Naive thymus-derived CD8-positive, alpha-beta T cell (primary cell): ENCODE measurements around the gene FARP1. TPM values are rescaled to one million over a fixed set of nuclear protein-coding genes. Genes with fewer than 3 reads are reported as not detected.

Experiments
- ATAC-seq, 2 donors: fragments of 150-1000 bp; cut with Tn5 transposase in 1 of 2; sonication (Bioruptor Pico), chemical (Tn5 transposase) in 1 of 2; 1 replicate in 1 of 2; 2 replicates in 1 of 2; pipeline ENCODE4 v1.10.0; 2021; ENCODE audit warnings: mild to moderate bottlenecking in 2 of 2, moderate library complexity in 2 of 2
- POLR2A ChIA-PET: fragments of 350-600 bp; sonication (Branson Sonifier 250); formaldehyde crosslinking; loops from one replicate; lab custom pipeline; 2021; ENCODE audit warnings: antibody characterized with exemption; lab: Charles Lee
- DNase-seq, 10 donors: peaks; one replicate each; pipeline versions ENCODE4 v3.0.0 to v3.0.0-alpha.2; 2020 to 2022
- H3K27ac Mint-ChIP-seq, 10 donors: one replicate each; pipeline ENCODE4 v1.8.0; 2020 to 2022; ENCODE audit warnings: mild to moderate bottlenecking in 10 of 10, mixed read lengths in 10 of 10, moderate library complexity in 4 of 10, inconsistent platforms in 1 of 10
- H3K27me3 Mint-ChIP-seq, 5 donors: one replicate each; pipeline ENCODE4 v1.8.0; 2021 to 2022; ENCODE audit warnings: mixed read lengths in 5 of 5
- H3K36me3 Mint-ChIP-seq, 3 donors: one replicate each; pipeline ENCODE4 v1.8.0; 2020 to 2022; ENCODE audit warnings: mixed read lengths in 3 of 3, mild to moderate bottlenecking in 2 of 3, inconsistent platforms in 1 of 3
- H3K4me1 Mint-ChIP-seq, 4 donors: one replicate each; pipeline ENCODE4 v1.8.0; 2021 to 2022; ENCODE audit warnings: mixed read lengths in 4 of 4
- H3K4me3 Mint-ChIP-seq, 10 donors: one replicate each; pipeline ENCODE4 v1.8.0; 2020 to 2022; ENCODE audit warnings: mild to moderate bottlenecking in 10 of 10, mixed read lengths in 10 of 10, moderate library complexity in 6 of 10, inconsistent platforms in 1 of 10
- H3K9me3 Mint-ChIP-seq, 9 donors: one replicate each; pipeline ENCODE4 v1.8.0; 2020 to 2022; ENCODE audit warnings: mixed read lengths in 9 of 9, mild to moderate bottlenecking in 3 of 9, inconsistent platforms in 1 of 9, moderate library complexity in 1 of 9
- polyA plus RNA-seq, 3 donors: library from polyadenylated mRNA; unstranded; fragments of 300-500 nt; fragmentation: Illumina TruSeq; gene quantifications; one replicate each; pipeline ENCODE4 v1.2.3, GENCODE V29; 2021
- total RNA-seq, 8 experiments: library from RNA in 2 of 8; stranded (reverse) in 2 of 8; gene quantifications; one replicate each; pipeline ENCODE4 v1.2.3 and lab custom pipeline; 2021 to 2026

Gene FARP1
- total and polyA plus RNA-seq, 5 experiments from 2014 or later, result 0.03 to 0.55 (median 0.22) TPM

DNA sequence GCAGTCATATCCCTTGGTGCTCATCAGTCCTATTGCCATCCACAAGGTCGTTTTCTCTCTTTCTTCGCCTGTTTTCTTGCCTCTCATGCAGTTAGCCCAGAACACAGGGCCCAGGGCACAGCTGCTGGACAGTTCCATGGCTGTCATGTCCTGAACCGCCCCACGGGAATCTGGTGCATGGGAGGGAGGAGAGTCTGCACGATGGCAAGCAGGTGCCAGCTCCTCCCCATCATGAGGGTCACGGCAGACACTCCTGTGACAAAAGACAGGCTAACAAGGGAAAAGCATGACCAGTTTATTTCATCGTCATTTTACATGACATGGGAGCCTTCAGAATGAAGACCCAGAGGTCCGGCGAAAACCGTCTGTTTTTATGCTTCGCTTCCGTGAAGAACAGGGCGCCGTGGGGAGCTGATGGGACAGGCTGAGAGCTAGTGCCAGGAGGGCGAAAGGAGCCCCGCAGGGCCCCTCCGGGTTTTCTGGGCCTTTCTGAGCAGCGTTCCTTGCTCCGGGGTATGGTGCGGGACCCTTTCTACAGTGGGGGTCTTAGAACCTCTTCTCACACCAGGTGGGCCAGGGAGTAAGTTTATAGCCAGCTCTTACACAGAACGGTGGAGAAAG is 298.3 kb downstream of the FARP1 start:
- Mint-ChIP-seq H3K4me1 (peaks cover 7 to 15% (median 12%) of the 10 kb centered on the region in 4 donors), H3K9me3 (no peaks in the 10 kb centered on the region), H3K27me3 (peaks cover 0 to 2% (median 0%) of the 10 kb centered on the region in 5 donors), H3K4me3 (no peak overlapping the region), H3K36me3 (no peaks in the 10 kb centered on the region), H3K27ac (peak overlapping the region in 1 of 10 donors; percentile 16)
- no peak for DNase-seq
- no peak for ATAC-seq
- POLR2A ChIA-PET, result interaction anchor here (0.6 kb wide), 1 partner anchor 175 kb away, joined by 5 read pairs; no protein-coding TSS in a partner anchor

- H3K27me3 Mint-ChIP-seq, result no peaks in the 10 kb centered on the region
- no peak overlapping the region for H3K27ac Mint-ChIP-seq
- H3K9me3 Mint-ChIP-seq, result no peaks in the 10 kb centered on the region
- H3K36me3 Mint-ChIP-seq, result peaks cover 0 to 6% (median 0%) of the 10 kb centered on the region in 3 donors
- peaks cover 7 to 17% (median 12%) of the 10 kb centered on the region in 4 donors for H3K4me1 Mint-ChIP-seq
- DNase-seq (no peak), ATAC-seq (no peak)
- POLR2A ChIA-PET, result no interaction called here
- no peak overlapping the region for H3K4me3 Mint-ChIP-seq
Measured at GRCh38 chr13:98442391-98443230, 299.7 kb downstream of the FARP1 start.

GRCh38 chr13:98443329-98443728 is 300.4 kb downstream of the FARP1 start:
- Mint-ChIP-seq H3K9me3 (no peaks in the 10 kb centered on the region), H3K36me3 (peaks cover 0 to 10% (median 0%) of the 10 kb centered on the region in 3 donors), H3K4me1 (peaks cover 7 to 17% (median 12%) of the 10 kb centered on the region in 4 donors), H3K27me3 (no peaks in the 10 kb centered on the region), H3K4me3 (peak overlapping the region in 1 of 10 donors; percentile 1), H3K27ac (peak overlapping the region in 3 of 10 donors; percentile 49 to 68 (median 65))
- ATAC-seq, result no peak
- POLR2A ChIA-PET, result no interaction called here
- DNase-seq, result no peak

GRCh38 chr13:98443800-98444325 is 301.0 kb downstream of the FARP1 start:
- no peaks in the 10 kb centered on the region for H3K27me3 Mint-ChIP-seq
- H3K4me3 Mint-ChIP-seq, result peak overlapping the region in 2 of 10 donors; percentile 1 to 54
- POLR2A ChIA-PET, result interaction anchor here (1.8 kb wide), 1 partner anchor 17 kb away, joined by 4 read pairs; no protein-coding TSS in a partner anchor
- peaks cover 7 to 17% (median 12%) of the 10 kb centered on the region in 4 donors for H3K4me1 Mint-ChIP-seq
- H3K36me3 Mint-ChIP-seq, result peaks cover 0 to 10% (median 0%) of the 10 kb centered on the region in 3 donors
- ATAC-seq (no peak), DNase-seq (no peak)
- H3K9me3 Mint-ChIP-seq, result no peaks in the 10 kb centered on the region
- H3K27ac Mint-ChIP-seq, result peak overlapping the region in 6 of 10 donors; percentile 65 to 91 (median 70)

DNA sequence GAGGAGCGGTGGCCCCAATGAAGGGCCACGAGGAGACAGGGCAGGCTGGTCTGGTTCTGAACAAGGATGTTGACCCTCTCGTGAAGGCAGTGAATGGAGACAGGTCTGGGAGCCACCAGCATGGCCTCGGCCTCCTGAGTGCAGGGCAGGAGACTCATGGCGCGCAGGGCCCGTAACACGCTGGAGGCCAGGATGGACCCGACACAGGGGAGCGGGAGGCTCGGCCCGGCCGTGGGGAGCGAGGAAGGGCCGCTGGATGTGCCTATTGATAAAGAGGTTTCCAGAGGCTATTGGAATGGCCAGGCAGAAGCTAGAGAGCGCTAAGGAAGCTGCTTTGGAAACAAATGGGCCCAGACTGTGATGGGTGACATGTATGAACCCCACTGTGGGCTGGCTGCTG is 301.5 kb downstream of the FARP1 start:
- Mint-ChIP-seq H3K4me1 (peaks cover 7 to 18% (median 13%) of the 10 kb centered on the region in 4 donors), H3K36me3 (peaks cover 0 to 13% (median 0%) of the 10 kb centered on the region in 3 donors), H3K4me3 (peak overlapping the region in 1 of 10 donors; percentile 54), H3K27ac (peak overlapping the region in 5 of 10 donors; percentile 68 to 91 (median 72)), H3K9me3 (no peaks in the 10 kb centered on the region), H3K27me3 (no peaks in the 10 kb centered on the region)
- POLR2A ChIA-PET, result interaction anchor here (1.8 kb wide), 1 partner anchor 17 kb away, joined by 4 read pairs; no protein-coding TSS in a partner anchor
- ATAC-seq (no peak), DNase-seq (no peak)

DNA sequence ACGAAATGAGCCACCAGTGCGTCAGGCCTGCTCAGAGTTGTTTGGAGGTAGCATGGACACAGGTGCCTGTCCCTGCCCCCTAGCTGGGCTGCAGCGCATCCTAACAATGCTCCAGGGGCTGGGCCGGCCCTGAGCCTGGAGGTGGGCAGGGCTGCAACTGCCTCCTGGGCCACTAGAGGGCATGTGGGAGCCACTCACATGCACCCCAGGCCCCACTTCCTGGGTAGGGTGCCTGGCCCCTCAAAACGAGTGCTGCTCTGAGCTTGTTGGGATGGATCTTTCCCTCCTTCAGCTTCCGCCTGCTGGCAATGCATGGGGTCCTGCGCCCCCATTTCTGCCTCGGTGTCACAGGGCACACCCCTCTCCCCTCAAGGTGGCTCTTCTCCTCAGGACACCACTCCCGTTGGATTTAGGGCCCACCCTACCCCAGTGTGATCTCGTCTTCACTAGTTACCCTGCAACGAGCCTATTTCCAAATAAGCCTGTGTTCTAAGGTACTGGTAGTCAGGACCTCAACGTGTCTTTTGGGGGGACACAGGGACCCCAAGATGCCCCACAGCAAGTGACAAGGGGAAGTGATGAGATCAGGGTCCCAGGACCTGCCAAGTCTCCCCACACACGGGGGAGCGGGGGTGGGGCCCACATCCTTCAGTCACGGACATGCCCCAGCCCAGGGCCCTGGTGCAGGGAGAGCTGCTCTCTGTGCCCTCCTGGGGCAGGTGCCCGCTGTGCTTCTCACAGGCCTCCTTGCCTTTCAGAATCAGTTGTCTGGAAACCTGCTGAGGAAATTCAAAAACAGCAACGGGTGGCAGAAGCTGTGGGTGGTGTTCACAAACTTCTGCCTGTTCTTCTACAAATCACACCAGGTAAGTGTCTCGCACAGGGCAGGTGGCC is 302.7 kb downstream of the FARP1 start:
- H3K9me3 Mint-ChIP-seq, result no peaks in the 10 kb centered on the region
- H3K27ac Mint-ChIP-seq, result peak overlapping the region; percentile 49 to 94 (median 86)
- no peaks in the 10 kb centered on the region for H3K27me3 Mint-ChIP-seq
- peak; percentile 96 to 98 for ATAC-seq
- H3K36me3 Mint-ChIP-seq, result peaks cover 0 to 14% (median 0%) of the 10 kb centered on the region in 3 donors
- POLR2A ChIA-PET, result interaction anchor here (0.6 to 1.8 kb wide), 6 partner anchors 11 to 207 kb away, joined by 3 to 11 read pairs (median 5); partner anchors contain the start of gene STK24
- peak overlapping the region; percentile 22 to 86 (median 60) for H3K4me3 Mint-ChIP-seq
- peaks cover 7 to 24% (median 14%) of the 10 kb centered on the region in 4 donors for H3K4me1 Mint-ChIP-seq
- peak; percentile 63 to 85 (median 78) for DNase-seq

DNA sequence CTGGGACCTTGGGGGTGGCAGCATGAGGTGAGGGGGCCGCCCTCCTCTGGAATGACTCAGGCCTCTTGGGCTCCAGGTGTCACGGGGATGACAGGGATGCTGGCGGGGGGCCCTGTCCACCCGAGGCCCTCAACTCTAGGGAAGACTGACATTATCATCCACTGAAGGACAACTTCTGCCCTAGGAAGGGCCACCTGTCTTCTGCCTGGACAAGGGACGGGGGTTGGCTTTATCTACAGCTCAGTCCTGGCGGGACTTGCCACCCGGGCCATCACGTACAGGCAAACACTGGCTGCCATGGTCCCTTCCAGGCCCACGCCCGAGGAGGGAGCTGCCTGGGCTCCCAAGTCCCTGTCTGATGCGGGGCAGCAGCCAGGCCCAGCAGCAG is 303.3 kb downstream of the FARP1 start:
- Mint-ChIP-seq H3K9me3 (no peaks in the 10 kb centered on the region), H3K27me3 (no peaks in the 10 kb centered on the region), H3K27ac (peak overlapping the region in 9 of 10 donors; percentile 4 to 94 (median 52)), H3K4me1 (peaks cover 11 to 30% (median 21%) of the 10 kb centered on the region in 4 donors), H3K36me3 (peaks cover 0 to 15% (median 0%) of the 10 kb centered on the region in 3 donors), H3K4me3 (no peak overlapping the region)
- POLR2A ChIA-PET, result interaction anchor here (0.6 to 1.0 kb wide), 2 partner anchors 116 to 124 kb away, joined by 3 to 6 read pairs; no protein-coding TSS in a partner anchor
- DNase-seq (no peak), ATAC-seq (no peak)

DNA sequence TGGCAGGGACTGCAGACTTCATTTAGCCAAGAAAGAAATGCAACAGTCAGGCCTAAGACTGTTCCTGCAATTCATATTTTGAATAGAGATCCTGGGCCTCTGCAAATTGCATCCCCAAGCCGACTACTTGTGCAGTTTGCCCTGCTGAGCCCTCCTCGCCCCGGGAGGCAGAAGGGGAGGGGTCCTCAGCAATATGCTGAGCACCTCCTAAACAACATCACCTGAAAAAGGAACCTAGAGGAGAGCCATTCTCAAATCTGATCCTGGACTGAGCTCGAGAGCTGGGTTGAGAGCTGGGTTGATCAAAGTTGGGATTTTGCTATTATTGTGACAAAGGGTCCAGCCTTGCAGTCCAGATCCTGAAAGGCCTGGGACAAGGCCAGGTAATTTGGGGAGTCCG is 304.2 kb downstream of the FARP1 start:
- POLR2A ChIA-PET, result no interaction called here

DNA sequence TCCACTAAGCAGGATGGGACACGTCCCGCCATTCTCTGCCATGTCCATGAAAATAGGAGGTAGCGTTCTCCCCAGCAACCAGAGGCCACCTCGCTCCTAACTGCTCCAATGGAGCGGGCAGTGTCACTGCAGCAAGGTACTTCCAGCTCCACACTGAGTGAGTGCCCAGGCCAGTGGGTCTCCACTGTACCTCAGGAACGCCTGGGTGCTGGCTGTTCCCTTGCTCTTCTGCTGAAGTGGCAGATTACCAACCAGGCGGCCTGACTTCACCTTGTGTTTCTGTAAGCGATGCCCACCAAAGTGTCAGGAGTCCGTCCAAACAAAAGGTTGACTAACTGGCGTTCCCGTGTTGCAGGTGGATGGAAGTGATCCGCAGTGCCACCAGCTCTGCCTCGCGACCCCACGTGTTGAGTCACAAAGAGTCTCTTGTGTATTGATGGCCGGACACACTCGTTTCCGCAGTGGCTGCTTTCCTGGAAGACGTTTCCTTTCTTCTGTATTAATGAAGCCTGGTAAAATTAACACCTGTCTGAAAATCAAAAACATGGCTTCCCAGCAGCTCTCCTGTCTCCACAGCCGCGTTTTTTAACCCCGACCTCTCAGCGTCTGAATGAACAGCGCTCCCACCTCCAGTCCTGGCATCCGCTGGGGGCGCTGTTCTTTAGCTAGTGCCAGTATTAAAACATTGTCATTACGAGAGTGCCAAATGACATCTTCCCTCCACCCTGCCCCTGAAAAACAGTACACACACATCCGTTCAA is 305.2 kb downstream of the FARP1 start:
- Mint-ChIP-seq H3K27me3 (no peaks in the 10 kb centered on the region), H3K27ac (peak overlapping the region in 8 of 10 donors; percentile 32 to 79 (median 46)), H3K4me1 (peaks cover 16 to 39% (median 28%) of the 10 kb centered on the region in 4 donors), H3K36me3 (peaks cover 0 to 33% (median 3%) of the 10 kb centered on the region in 3 donors), H3K9me3 (no peaks in the 10 kb centered on the region), H3K4me3 (no peak overlapping the region)
- DNase-seq (no peak), ATAC-seq (no peak)
- POLR2A ChIA-PET, result no interaction called here

More for the DNA sequence above, 304.2 kb downstream of the FARP1 start:
- H3K36me3 Mint-ChIP-seq, result peaks cover 0 to 24% (median 0%) of the 10 kb centered on the region in 3 donors
- H3K4me3 Mint-ChIP-seq, result no peak overlapping the region
- no peaks in the 10 kb centered on the region for H3K9me3 Mint-ChIP-seq
- peak overlapping the region in 9 of 10 donors; percentile 20 to 91 (median 66) for H3K27ac Mint-ChIP-seq
- ATAC-seq (no peak), DNase-seq (no peak)
- peaks cover 16 to 39% (median 28%) of the 10 kb centered on the region in 4 donors for H3K4me1 Mint-ChIP-seq
- no peaks in the 10 kb centered on the region for H3K27me3 Mint-ChIP-seq

GRCh38 chr13:98448642-98448928 is 305.7 kb downstream of the FARP1 start:
- POLR2A ChIA-PET, result no interaction called here
- H3K36me3 Mint-ChIP-seq, result peaks cover 0 to 38% (median 6%) of the 10 kb centered on the region in 3 donors
- peak overlapping the region in 4 of 10 donors; percentile 37 to 48 (median 44) for H3K27ac Mint-ChIP-seq
- no peak for ATAC-seq
- no peak overlapping the region for H3K4me3 Mint-ChIP-seq
- no peaks in the 10 kb centered on the region for H3K27me3 Mint-ChIP-seq
- no peaks in the 10 kb centered on the region for H3K9me3 Mint-ChIP-seq
- no peak for DNase-seq
- peaks cover 16 to 39% (median 28%) of the 10 kb centered on the region in 4 donors for H3K4me1 Mint-ChIP-seq

- ATAC-seq, result no peak
- H3K4me3 Mint-ChIP-seq, result no peak overlapping the region
- H3K27ac Mint-ChIP-seq, result peak overlapping the region in 9 of 10 donors; percentile 34 to 77 (median 67)
- H3K9me3 Mint-ChIP-seq, result no peaks in the 10 kb centered on the region
- H3K36me3 Mint-ChIP-seq, result peaks cover 0 to 42% (median 6%) of the 10 kb centered on the region in 3 donors
- POLR2A ChIA-PET, result no interaction called here
- DNase-seq, result no peak
- no peaks in the 10 kb centered on the region for H3K27me3 Mint-ChIP-seq
- peaks cover 16 to 39% (median 26%) of the 10 kb centered on the region in 4 donors for H3K4me1 Mint-ChIP-seq
Measured at GRCh38 chr13:98449273-98449672, 306.4 kb downstream of the FARP1 start.
